ENCODE measurements around the gene DOCK2.

DOCK2 gene

DNA sequence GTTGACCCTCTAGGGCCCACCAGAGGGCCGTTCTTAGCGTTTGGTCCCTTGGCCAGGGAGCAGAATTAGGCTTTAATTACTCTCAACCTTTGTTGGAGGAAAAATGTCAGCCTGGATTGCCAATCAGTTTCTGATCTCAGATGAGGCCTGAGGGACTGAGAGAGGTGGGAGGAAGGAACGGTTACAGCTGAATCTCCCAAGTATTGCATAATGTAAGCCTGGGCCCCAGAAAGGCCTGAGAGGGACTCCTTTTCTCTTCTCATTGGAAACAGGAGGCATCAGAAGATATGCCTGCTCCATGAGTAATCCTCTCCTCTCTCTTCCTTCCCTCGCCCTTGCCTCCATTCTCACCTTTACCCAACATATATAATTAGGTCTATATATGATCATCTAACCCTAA is 237.5 kb downstream of the DOCK2 start:
- no peaks in the 10 kb centered on the region for H3K36me3 ChIP-seq (ENCODE audit: insufficient read depth, low read length)
- H3K4me1 ChIP-seq (ENCODE audit: insufficient read depth, low read length): no peaks in the 10 kb centered on the region
- no peaks in the 10 kb centered on the region for H3K9me3 ChIP-seq (ENCODE audit: control insufficient read depth, insufficient read depth, low read length)
- H3K9ac ChIP-seq (ENCODE audit: low read depth, low read length): no peak overlapping the region

DNA sequence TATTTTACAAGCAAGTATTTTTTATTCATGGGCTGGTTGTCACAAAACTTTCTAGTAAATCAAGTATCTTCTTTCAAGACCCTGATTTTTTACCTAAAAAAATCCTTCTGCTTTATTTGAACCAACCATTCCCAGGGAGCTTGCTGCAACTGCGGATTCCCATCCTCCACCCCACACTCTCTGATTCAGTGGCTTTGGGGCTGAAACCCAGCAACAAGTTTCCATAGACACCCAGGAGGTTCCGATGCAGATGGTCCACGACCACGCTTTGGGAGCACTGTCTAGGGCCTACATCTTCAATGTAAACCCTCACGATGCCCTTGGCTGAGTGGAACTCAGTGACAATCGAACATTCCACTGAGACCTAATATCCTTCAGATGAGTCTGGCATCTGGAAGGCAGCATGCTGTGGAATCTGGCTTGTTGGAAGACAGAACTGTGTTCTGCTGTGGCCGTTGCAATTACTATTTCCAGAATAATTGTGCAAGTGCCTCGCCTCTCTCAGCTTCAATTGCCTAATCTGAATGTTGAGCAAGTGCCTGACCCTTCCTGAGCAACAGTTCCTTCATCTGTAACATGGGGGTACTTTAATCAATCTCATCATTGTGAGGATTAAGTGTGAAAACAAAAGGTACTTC is 238.1 kb downstream of the DOCK2 start:
- no peaks in the 10 kb centered on the region for H3K36me3 ChIP-seq (ENCODE audit: insufficient read depth, low read length)
- H3K9ac ChIP-seq (ENCODE audit: low read depth, low read length): no peak overlapping the region
- H3K4me1 ChIP-seq (ENCODE audit: insufficient read depth, low read length): no peaks in the 10 kb centered on the region
- no peaks in the 10 kb centered on the region for H3K9me3 ChIP-seq (ENCODE audit: control insufficient read depth, insufficient read depth, low read length)

- no peaks in the 10 kb centered on the region for H3K9me3 ChIP-seq (ENCODE audit: control insufficient read depth, insufficient read depth, low read length)
- no peak overlapping the region for H3K9ac ChIP-seq (ENCODE audit: low read depth, low read length)
- H3K4me1 ChIP-seq (ENCODE audit: insufficient read depth, low read length): no peaks in the 10 kb centered on the region
- H3K36me3 ChIP-seq (ENCODE audit: insufficient read depth, low read length): no peaks in the 10 kb centered on the region
These were observed 238.7 kb downstream of the DOCK2 start for GRCh38 chr5:169875731-169876130.

DNA sequence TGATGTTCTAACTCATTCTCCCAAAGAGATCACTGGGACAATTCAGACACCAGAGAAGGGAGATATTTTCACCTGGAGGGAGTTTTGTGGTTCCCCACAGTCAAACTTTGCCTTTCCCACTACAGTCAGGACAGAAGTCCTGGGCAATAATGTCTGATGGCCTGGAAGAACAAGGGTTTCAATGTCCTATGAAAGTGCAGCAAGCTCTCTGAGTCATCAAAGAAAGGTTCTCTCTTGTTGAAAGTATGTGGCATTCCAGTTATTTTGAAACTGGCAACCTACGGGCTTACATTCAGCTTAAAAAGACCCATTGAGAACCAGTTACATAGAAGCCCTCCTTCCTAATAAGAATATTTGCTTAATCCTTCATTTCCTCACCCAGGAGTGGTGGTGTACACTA is 239.3 kb downstream of the DOCK2 start:
- Histone ChIP-seq H3K9ac (ENCODE audit: low read depth, low read length) (no peak overlapping the region), H3K36me3 (ENCODE audit: insufficient read depth, low read length) (no peaks in the 10 kb centered on the region), H3K4me1 (ENCODE audit: insufficient read depth, low read length) (peaks cover 6% of the 10 kb centered on the region)

GRCh38 chr5:169880012-169880663 is 243.1 kb downstream of the DOCK2 start:
- Histone ChIP-seq H3K36me3 (ENCODE audit: insufficient read depth, low read length) (no peaks in the 10 kb centered on the region), H3K4me1 (ENCODE audit: insufficient read depth, low read length) (peaks cover 12% of the 10 kb centered on the region), H3K9me3 (ENCODE audit: control insufficient read depth, insufficient read depth, low read length) (no peaks in the 10 kb centered on the region), H3K9ac (ENCODE audit: low read depth, low read length) (no peak overlapping the region)

More for the DNA sequence above, 239.3 kb downstream of the DOCK2 start:
- no peaks in the 10 kb centered on the region for H3K9me3 ChIP-seq (ENCODE audit: control insufficient read depth, insufficient read depth, low read length)

- Histone ChIP-seq H3K36me3 (ENCODE audit: insufficient read depth, low read length) (no peaks in the 10 kb centered on the region), H3K9me3 (ENCODE audit: control insufficient read depth, insufficient read depth, low read length) (no peaks in the 10 kb centered on the region), H3K4me1 (ENCODE audit: insufficient read depth, low read length) (peaks cover 12% of the 10 kb centered on the region), H3K9ac (ENCODE audit: low read depth, low read length) (no peak overlapping the region)
These were observed 243.7 kb downstream of the DOCK2 start for GRCh38 chr5:169880785-169881184.

- Histone ChIP-seq H3K9ac (ENCODE audit: low read depth, low read length) (no peak overlapping the region), H3K9me3 (ENCODE audit: control insufficient read depth, insufficient read depth, low read length) (no peaks in the 10 kb centered on the region), H3K4me1 (ENCODE audit: insufficient read depth, low read length) (peaks cover 12% of the 10 kb centered on the region), H3K36me3 (ENCODE audit: insufficient read depth, low read length) (no peaks in the 10 kb centered on the region)
These were observed 244.7 kb downstream of the DOCK2 start for GRCh38 chr5:169881702-169882303.

DNA sequence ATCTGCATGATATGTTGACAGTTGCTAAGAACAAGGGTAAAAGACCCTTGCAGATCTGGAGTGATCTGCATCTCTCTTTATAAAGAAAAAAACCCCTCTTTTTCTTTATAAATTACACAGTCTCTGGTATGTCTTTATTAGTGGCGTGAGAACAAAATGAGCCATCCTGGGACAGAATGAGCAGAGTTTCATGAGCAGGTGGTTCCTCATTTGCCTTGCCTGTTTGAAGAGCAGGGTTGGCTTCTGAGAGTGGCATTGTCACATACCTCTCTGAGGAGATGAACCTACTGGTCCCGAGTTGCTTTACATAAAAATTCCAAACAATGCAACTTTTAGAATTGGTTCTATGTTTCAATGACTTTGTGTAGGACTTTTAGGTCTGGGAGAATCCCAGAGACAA is 249.0 kb downstream of the DOCK2 start:
- Histone ChIP-seq H3K9me3 (ENCODE audit: control insufficient read depth, insufficient read depth, low read length) (no peaks in the 10 kb centered on the region), H3K4me1 (ENCODE audit: insufficient read depth, low read length) (peaks cover 10% of the 10 kb centered on the region), H3K9ac (ENCODE audit: low read depth, low read length) (no peak overlapping the region), H3K36me3 (ENCODE audit: insufficient read depth, low read length) (no peaks in the 10 kb centered on the region)

DNA sequence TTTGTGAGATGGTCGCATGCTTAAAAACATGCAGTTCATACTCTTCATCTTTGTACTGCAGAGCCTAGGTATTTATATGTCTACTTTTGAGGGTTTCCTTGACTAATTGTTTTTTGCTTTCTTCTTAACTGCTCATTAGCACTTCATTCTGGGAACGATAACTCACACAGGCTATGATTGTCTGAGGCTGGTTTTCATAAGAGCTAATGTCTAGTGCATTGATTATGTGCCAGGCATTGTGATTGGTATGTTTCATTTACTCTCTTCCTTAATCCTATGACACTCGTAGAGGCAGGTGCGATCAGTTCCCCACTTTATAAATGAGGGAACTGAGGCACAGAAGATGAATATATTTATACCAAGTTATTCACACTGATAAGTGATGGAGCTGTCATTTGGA is 249.6 kb downstream of the DOCK2 start:
- Histone ChIP-seq H3K4me1 (ENCODE audit: insufficient read depth, low read length) (peaks cover 3% of the 10 kb centered on the region), H3K9me3 (ENCODE audit: control insufficient read depth, insufficient read depth, low read length) (no peaks in the 10 kb centered on the region), H3K9ac (ENCODE audit: low read depth, low read length) (no peak overlapping the region), H3K36me3 (ENCODE audit: insufficient read depth, low read length) (no peaks in the 10 kb centered on the region)

DNA sequence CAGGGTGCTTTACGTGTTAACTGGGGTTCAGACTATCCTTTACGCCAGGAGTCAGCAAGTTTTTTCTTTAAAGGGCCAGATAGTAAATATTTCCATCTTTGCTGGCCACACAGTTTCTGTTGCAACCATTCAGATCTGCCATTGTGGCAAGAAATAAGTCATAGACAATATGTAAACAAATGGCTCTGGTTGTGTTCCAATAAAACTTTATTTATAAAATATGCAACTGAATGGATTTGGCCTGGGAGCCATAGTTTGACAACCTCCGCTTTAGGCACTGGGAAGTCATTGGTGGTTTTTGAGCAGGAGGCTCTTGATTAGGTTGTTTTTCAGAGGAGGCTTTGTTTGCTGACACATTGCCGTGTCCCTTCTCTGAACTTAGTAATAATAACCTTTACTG is 252.5 kb downstream of the DOCK2 start:
- H3K9me3 ChIP-seq (ENCODE audit: control insufficient read depth, insufficient read depth, low read length): no peaks in the 10 kb centered on the region

GRCh38 chr5:169893010-169893409 is 255.9 kb downstream of the DOCK2 start:
- Histone ChIP-seq H3K36me3 (ENCODE audit: insufficient read depth, low read length) (no peaks in the 10 kb centered on the region), H3K9me3 (ENCODE audit: control insufficient read depth, insufficient read depth, low read length) (no peaks in the 10 kb centered on the region), H3K9ac (ENCODE audit: low read depth, low read length) (no peak overlapping the region), H3K4me1 (ENCODE audit: insufficient read depth, low read length) (no peaks in the 10 kb centered on the region)

More for the DNA sequence above, 252.5 kb downstream of the DOCK2 start:
- H3K36me3 ChIP-seq (ENCODE audit: insufficient read depth, low read length): no peaks in the 10 kb centered on the region
- H3K9ac ChIP-seq (ENCODE audit: low read depth, low read length): no peak overlapping the region
- no peaks in the 10 kb centered on the region for H3K4me1 ChIP-seq (ENCODE audit: insufficient read depth, low read length)

DNA sequence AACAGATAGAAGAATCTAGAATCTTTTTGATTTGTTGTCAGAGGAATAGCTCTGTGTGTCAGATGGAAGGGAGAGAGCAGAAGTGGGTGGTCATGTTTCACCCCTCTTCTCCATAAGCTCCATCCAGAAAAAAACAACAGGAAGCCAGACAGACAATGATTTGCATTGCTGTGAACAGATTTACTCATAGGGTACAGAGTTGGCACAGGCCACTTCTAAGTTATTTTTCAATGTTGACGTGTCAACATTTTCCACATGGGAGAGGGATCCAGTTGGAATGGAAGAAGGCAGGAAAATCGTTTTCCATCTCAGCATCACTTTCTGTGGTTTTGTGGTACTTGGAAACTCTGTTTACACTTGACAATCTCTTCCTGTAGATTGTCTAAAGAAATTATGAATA is 256.5 kb downstream of the DOCK2 start:
- Histone ChIP-seq H3K36me3 (ENCODE audit: insufficient read depth, low read length) (no peaks in the 10 kb centered on the region), H3K9ac (ENCODE audit: low read depth, low read length) (no peak overlapping the region), H3K9me3 (ENCODE audit: control insufficient read depth, insufficient read depth, low read length) (no peaks in the 10 kb centered on the region), H3K4me1 (ENCODE audit: insufficient read depth, low read length) (no peaks in the 10 kb centered on the region)

- Histone ChIP-seq H3K9ac (ENCODE audit: low read depth, low read length) (no peak overlapping the region), H3K4me1 (ENCODE audit: insufficient read depth, low read length) (no peaks in the 10 kb centered on the region), H3K36me3 (ENCODE audit: insufficient read depth, low read length) (no peaks in the 10 kb centered on the region), H3K9me3 (ENCODE audit: control insufficient read depth, insufficient read depth, low read length) (no peaks in the 10 kb centered on the region)
These were observed 258.9 kb downstream of the DOCK2 start for GRCh38 chr5:169895926-169896325.

- Histone ChIP-seq H3K36me3 (ENCODE audit: insufficient read depth, low read length) (no peaks in the 10 kb centered on the region), H3K9me3 (ENCODE audit: control insufficient read depth, insufficient read depth, low read length) (no peaks in the 10 kb centered on the region), H3K9ac (ENCODE audit: low read depth, low read length) (no peak overlapping the region), H3K4me1 (ENCODE audit: insufficient read depth, low read length) (no peaks in the 10 kb centered on the region)
These were observed 260.4 kb downstream of the DOCK2 start for GRCh38 chr5:169897481-169897880.

DNA sequence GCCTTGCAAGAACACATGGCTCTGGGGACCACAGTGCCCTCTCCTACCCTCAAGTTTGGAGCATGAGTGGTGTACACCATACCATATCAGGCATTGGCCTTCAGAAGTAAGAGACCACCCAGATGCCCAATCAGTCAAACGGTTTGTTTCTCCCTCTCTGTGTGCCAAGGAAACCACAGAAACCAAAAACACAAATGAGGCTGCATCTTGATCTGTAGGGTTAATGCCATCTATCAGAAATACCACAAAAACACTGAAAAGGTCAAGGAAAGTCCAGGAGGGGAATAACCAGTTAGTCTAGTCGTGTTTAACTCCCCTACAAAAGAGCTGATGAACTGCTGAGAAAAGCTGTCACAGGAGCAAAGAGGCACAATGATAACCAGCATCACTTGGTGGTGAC is 264.8 kb downstream of the DOCK2 start:
- Histone ChIP-seq H3K4me1 (ENCODE audit: insufficient read depth, low read length) (no peaks in the 10 kb centered on the region), H3K9me3 (ENCODE audit: control insufficient read depth, insufficient read depth, low read length) (no peaks in the 10 kb centered on the region), H3K9ac (ENCODE audit: low read depth, low read length) (no peak overlapping the region), H3K36me3 (ENCODE audit: insufficient read depth, low read length) (no peaks in the 10 kb centered on the region)
